ENCODE results near the gene RETN.

DNA sequence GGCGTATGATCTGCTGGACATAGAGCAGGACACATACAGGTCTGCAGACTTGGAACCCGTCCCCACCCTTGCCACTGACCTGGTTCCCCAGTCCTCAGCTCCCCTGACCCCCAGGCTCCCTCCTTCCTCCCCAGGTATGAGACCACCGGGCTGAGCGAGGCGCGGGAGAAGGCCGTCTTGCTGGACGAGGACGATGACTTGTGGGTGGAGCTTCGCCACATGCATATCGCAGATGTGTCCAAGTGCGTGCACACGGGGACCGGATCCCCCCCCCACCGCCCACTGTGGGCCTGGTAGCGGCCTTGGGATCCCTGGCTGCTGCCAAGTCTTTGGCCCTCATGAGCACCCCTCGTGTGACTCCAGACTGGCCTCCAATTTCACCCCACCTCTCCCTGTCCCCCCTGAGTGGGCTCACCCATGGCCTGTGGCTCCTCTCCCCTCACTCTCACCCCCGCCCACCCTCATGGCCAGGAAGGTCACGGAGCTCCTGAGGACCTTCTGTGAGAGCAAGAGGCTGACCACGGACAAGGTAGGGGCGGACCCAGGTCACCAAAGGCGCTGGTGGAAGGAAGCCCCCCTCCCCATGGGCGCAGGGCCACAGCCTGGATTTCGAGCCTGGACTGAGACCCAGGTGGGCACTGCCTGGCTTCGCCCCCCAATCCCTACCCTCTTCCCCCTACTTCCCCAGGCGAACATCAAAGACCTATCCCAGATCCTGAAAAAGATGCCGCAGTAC lies 26.4 kb upstream of the RETN start:
- TF ChIP-seq POLR2A (IDR thresholded peaks at IDR 0.05; ENCODE audit: low read depth, low read length), result no peak
- no peak for TF ChIP-seq TAF1 (IDR thresholded peaks at IDR 0.05; ENCODE audit: borderline replicate concordance, low read depth, low read length)

All from GM12892 (cell line).